Measurements from ENCODE around the gene PTPRN2.

The PTPRN2 gene

GRCh38 chr7:157809863-157810851, 777.5 kb downstream of the PTPRN2 start:
- no peak for DNase-seq (ENCODE audit: low spot score)
- no peak for FAIRE-seq

- DNase-seq (ENCODE audit: low spot score) (no peak), FAIRE-seq (no peak)
These were observed 778.3 kb downstream of the PTPRN2 start for GRCh38 chr7:157809154-157809862.

DNA sequence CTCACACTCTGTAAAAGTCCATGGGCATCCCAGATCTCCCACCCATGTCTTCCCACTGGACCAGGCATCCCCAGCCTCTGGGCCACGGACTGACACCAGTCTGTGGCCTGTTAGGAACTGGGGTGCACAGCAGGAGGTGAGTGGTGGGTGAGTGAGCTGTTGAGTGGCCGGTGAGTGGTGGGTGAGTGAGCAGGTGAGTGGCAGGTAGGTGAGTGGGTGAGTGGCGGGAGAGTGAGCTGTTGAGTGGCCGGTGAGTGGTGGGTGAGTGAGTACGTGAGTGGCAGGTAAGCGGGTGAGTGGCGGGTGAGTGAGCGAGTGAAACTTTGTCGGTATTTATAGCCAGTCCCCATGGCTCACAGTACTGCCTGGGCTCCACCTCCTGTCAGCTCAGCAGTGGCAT, 779.6 kb downstream of the PTPRN2 start:
- no peak for DNase-seq (ENCODE audit: low spot score)
- no peak for FAIRE-seq

DNA sequence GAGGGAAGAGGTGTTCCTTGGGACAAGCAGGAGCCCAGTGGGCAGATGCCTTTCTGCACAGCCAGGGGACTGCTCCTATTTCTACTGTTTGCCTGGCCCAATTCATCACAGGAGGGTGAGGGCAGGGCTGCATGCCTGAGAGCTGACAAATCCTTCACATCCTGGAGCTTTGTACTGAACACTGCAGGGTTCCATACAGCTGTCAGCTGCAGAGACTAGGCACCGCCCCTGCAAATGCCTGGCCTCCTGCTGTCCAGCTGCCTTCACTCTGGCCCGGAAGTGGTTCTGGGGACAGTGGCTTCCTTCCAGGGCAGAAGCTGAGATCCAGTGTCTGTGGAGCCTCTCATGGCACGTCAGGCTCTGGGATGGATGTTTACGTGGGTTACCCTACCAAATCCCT, 780.1 kb downstream of the PTPRN2 start:
- FAIRE-seq (no peak), DNase-seq (ENCODE audit: low spot score) (peak; percentile 70)

DNA sequence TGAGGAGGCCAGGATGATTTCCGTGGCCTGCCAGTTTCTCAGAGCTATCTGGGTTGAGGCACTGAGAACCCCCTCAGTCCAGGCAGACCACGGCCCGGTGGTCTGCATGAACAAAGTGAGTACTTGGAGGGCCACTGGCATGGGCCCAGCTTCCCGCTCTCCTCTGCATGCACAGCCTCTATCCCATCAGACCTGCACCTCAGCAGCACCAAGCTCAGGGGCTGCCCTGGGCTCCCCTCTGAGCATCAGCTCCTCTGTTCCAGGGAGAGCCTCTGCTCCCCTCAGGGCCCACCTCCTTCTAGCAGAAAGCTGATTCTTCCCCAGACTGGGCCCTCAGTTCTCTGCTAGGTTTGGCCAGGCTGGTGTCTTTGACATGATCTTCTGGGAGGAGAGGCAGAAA, 780.9 kb downstream of the PTPRN2 start:
- no peak for DNase-seq (ENCODE audit: low spot score)
- FAIRE-seq, result no peak

DNA sequence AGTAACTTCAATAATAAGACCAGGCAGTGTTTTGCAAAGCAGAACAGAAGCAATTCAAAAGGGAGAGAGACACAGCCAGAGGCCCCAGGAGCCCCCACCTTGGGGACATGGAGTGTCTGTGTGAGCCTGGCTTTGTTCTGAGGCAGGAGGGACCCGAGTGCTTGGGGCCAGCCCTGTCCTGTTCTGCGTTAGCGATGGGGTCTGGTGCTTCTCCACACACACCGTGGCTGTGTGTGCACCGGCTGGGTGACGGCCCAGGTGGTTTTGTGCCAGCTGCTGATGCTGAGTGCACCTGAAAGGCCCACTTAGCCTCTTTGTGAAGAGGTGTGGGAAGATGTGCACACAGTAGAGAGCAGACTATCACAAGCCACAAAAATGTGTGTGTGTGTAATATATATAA, 781.9 kb downstream of the PTPRN2 start:
- FAIRE-seq (no peak), DNase-seq (ENCODE audit: low spot score) (no peak)

GRCh38 chr7:157803906-157804305, 783.7 kb downstream of the PTPRN2 start:
- DNase-seq (ENCODE audit: low spot score) (no peak), FAIRE-seq (no peak)

DNA sequence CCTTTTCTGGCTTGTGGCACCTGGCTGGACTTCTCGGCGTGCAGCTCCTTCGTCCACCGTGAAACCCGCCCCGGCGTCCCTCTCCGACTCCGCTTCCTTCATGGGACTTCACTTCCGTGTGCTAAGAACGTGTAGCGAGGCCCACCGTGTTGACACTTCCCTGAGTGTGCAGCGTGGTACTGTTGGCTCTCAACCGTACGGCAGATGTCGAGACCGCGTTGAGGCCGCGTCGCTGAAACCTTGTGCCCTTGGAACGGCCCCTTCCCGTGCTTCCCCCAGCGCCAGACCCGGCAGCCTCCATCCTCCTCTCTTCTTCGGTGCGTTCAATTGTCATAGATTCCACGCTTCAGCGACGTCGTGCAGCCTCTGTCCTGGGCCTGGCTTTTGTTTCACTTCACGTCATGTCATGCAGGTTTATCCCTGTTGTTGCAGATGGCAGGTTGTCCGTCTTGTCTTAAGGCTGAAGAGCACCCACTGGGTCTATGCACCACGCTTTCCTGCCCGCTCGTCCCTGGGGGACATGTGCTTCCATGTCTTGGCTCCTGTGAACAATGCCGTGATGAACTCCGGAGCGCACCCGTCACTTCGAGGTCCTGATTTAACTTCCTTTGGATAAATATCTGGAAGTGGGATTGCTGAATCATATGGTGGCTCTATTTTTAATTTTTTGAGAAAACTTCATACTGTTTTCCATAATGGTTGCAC, 785.5 kb downstream of the PTPRN2 start:
- DNase-seq (ENCODE audit: low spot score), result no peak
- no peak for FAIRE-seq

DNA sequence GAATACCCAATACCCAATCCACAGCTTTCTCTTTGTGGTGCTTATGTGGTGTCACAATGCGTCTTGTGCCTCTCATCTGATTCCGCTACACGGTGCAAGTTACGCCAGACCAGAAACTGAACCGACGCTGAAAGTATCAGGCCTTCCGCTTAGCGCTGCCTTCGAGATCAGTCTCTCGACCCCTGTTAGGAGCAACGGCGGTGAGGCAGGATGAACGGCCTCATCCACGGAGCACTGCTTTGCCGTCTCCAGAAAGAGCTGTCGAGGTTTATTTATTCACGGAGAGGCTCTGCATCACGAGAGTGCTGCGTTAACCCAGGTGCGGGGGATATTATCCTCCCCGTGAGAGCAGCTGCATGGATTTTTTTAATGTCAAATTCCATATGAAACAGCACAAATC, 786.5 kb downstream of the PTPRN2 start:
- DNase-seq (ENCODE audit: low spot score), result no peak
- FAIRE-seq, result no peak

GRCh38 chr7:157800281-157800680, 787.3 kb downstream of the PTPRN2 start:
- DNase-seq (ENCODE audit: low spot score), result no peak
- FAIRE-seq, result no peak

DNA sequence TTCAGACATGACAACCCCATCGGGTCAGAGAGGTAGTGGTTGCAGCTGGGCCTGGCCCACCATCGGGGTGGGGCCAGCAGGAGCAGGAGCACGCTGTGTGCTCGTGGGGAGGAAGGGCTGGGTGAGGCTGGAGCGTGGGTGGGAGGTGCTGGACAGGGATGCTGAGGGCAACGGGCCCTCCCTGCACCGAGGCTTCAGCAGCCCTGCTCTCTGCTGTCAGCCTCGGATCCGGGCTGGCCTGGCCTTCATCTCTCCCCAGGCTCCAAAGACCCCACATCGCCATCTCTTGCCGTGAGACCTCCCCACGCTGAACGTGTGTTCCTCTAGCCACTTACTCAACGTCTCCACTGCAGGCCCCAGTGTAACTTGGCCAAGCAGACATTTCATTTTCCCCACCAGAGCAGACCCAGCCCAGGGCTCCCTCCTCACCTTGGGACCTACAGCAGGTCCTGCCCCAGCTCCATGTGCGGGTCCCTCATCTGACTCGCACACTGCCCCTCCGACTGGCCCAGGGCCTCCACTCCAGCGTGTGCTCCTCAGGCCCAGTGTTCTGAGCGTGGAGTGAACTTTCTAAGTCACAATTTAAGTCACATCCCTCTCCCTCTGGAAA, 788.4 kb downstream of the PTPRN2 start:
- DNase-seq (ENCODE audit: low spot score), result no peak
- no peak for FAIRE-seq

DNA sequence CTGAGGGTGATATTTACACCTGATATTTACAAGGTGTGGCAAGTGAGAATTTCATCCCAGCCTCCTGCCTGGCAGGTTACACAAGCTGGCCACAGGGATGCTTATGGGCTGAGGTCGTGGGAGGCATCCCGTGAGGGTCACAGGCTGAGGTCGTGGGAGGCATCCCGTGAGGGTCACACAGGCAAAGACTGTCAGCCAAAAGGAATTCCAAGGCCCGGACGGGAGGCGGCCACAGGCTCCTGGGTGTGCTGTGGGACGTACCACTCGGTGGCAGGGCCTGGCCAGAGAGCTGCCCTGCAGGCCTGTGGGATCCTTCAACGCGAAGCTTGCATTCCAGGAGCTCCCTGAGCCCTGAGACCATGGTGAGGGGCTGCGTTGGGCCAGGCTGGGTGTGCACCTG, 790.3 kb downstream of the PTPRN2 start:
- no peak for FAIRE-seq

GRCh38 chr7:157796846-157797245, 790.8 kb downstream of the PTPRN2 start:
- DNase-seq (ENCODE audit: low spot score) (no peak), FAIRE-seq (no peak)

More for the DNA sequence above, 790.3 kb downstream of the PTPRN2 start:
- no peak for DNase-seq (ENCODE audit: low spot score)

DNA sequence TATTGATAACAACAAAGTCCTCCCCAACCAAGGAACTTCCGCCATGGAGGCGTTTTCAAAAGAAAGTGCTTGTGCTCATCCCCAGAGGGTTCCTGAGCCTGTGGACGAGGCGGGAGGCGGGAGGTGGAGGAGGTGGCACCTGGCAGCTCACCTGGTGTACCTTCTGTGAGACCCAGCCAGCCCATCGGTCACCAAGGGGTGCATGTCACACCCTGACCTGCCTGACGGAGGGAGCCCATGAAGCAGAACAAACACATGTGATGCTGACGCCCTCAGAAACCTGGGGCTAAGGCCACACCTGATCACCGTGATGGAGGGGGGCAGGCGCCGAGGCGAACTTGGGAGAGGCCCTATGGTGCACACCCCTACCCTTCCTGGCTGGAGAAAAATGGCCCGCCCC, 792.0 kb downstream of the PTPRN2 start:
- DNase-seq (ENCODE audit: low spot score), result no peak
- no peak for FAIRE-seq

DNA sequence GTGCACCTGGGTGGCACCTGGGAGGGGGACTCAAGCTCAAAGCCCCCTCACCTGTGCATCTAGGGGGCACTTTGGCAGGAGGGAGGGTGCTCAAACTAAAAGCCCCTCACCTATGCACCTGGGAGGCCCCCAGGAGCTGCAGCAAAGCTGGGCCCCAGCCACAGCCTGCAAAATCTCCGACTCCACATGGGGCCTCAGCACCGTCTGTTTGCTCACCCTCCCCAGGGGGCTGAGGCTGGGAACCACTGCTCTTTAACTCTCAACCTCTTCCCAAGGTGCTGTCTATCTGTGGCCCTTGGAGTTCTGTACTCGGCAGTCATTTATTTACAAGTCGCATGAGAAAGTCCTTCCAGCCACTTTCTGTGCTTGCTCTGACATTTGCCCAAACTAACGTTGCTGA, 792.4 kb downstream of the PTPRN2 start:
- FAIRE-seq, result no peak
- no peak for DNase-seq (ENCODE audit: low spot score)

GRCh38 chr7:157794746-157795065, 792.9 kb downstream of the PTPRN2 start:
- no peak for FAIRE-seq
- DNase-seq (ENCODE audit: low spot score), result no peak

DNA sequence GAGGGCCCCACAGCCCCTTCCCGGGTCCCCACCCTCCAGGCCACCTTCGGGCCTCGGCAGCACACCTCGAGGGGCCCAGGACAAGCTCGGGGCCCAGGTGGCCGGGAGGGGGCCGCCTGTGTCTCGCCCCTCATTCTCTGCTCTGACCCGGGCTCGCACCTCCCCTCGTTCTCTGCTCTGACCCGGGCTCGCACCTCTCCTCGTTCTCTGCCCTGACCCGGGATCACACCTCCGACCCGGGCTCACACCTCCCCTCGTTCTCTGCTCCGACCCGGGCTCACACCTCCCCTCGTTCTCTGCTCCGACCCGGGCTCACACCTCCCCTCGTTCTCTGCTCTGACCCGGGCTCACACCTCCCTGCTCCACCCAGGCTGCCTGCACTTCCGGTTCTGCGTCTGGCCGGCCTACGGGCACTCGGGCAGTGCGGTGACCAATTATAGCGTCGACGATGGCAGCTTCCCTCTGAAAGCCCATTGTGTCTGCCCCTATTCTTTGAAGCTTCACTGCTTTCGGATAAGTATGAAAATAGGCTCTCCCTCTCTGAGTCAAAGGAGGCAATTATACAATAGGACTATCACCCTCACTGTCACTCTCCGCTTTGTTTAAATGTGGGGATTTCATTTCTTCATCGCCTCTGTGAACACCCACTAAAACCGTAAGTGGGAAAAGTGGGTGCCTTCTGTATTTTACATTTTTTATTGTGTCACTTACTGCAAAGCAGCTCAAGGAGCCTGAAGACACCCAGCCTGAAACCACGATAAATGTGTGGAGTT, 793.5 kb downstream of the PTPRN2 start:
- DNase-seq (ENCODE audit: low spot score) (no peak), FAIRE-seq (no peak)

DNA sequence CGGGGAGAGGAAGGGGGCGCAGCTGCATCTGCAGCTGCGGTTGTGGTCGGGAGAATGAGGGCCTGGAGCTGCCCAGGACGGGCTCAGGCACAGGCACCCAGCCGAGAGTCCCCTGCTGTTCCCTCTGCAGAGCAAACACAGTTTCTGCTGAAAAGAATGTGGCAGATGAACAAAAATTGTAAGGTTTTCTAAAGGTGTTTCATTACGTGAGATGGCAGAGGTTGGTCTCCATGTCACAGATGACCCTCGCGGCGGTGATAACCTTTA, 794.6 kb downstream of the PTPRN2 start:
- no peak for FAIRE-seq
- no peak for DNase-seq (ENCODE audit: low spot score)

DNA sequence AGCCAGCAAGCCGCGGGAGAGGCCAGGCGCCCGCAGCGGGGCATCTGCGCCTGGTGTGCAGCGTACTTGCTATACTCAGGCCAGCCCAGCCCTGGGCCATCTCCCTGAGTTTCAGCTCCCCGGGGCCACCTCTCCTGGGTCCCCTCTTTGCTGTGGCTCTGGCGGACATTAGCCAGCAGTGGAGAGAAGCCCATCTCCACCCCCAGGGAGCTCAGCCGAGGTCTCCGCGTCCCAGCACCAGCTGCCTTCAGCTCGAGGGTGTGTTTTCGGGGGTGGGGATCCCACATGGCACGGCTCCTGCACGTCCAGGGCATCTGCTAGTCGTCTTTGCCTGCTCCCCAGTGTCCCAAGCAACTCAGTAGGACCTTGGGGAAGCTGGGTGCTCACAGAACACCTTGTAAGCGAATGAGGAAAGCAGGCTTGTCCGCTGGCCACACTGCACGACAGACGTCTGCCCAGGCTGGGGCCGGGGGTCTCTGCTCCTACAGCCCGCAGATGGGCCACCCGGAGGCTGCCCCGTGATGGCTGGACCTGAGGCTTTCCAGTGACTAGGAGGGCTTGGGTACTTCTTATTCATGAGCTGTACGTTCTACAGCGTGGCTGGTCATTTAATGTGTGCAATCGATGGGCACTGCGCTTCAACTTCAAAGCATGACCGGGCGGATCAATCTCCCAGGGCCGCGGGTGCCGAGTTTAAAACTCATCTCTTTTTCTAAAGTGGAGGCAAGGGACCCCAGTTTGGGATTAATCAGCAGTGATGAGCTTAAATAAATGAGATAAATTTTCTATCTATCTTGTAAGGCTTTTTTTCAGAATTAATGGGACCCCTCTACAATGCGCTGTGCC, 795.2 kb downstream of the PTPRN2 start:
- no peak for FAIRE-seq
- DNase-seq (ENCODE audit: low spot score), result no peak

GRCh38 chr7:157791666-157792065, 796.0 kb downstream of the PTPRN2 start:
- FAIRE-seq, result no peak

More at GRCh38 chr7:157791666-157792065, 796.0 kb downstream of the PTPRN2 start:
- no peak for DNase-seq (ENCODE audit: low spot score)
